ENCODE data around the gene USP47.
A peak's percentile ranks its signal among the peaks of the same experiment; 100 is the strongest.

The USP47 gene

GRCh38 chr11:11844272-11844671 lies 2.5 kb downstream of the USP47 start:
- peak in 1 of 2 experiments; percentile 26 for DNase-seq
- TF ChIP-seq POLR2A (IDR thresholded peaks at IDR 0.05; ENCODE audit: low read length), result no peak
- TF ChIP-seq GATA1 (IDR thresholded peaks at IDR 0.05; ENCODE audit: low read depth, low read length), result no peak

- DNase-seq, result peak; percentile 13 to 18
- TF ChIP-seq POLR2A (IDR thresholded peaks at IDR 0.05; ENCODE audit: low read length) (no peak), GATA1 (IDR thresholded peaks at IDR 0.05; ENCODE audit: low read depth, low read length) (no peak)
These were observed 3.3 kb downstream of the USP47 start for GRCh38 chr11:11845071-11845470.

GRCh38 chr11:11845551-11845950 lies 3.8 kb downstream of the USP47 start:
- no peak for DNase-seq
- no peak for TF ChIP-seq GATA1 (IDR thresholded peaks at IDR 0.05; ENCODE audit: low read depth, low read length)
- TF ChIP-seq POLR2A (IDR thresholded peaks at IDR 0.05; ENCODE audit: low read length), result no peak

- no peak for DNase-seq
- TF ChIP-seq GATA1 (IDR thresholded peaks at IDR 0.05; ENCODE audit: low read depth, low read length), result no peak
- TF ChIP-seq POLR2A (IDR thresholded peaks at IDR 0.05; ENCODE audit: low read length), result no peak
These were observed 5.3 kb downstream of the USP47 start for GRCh38 chr11:11847082-11847481.

DNA sequence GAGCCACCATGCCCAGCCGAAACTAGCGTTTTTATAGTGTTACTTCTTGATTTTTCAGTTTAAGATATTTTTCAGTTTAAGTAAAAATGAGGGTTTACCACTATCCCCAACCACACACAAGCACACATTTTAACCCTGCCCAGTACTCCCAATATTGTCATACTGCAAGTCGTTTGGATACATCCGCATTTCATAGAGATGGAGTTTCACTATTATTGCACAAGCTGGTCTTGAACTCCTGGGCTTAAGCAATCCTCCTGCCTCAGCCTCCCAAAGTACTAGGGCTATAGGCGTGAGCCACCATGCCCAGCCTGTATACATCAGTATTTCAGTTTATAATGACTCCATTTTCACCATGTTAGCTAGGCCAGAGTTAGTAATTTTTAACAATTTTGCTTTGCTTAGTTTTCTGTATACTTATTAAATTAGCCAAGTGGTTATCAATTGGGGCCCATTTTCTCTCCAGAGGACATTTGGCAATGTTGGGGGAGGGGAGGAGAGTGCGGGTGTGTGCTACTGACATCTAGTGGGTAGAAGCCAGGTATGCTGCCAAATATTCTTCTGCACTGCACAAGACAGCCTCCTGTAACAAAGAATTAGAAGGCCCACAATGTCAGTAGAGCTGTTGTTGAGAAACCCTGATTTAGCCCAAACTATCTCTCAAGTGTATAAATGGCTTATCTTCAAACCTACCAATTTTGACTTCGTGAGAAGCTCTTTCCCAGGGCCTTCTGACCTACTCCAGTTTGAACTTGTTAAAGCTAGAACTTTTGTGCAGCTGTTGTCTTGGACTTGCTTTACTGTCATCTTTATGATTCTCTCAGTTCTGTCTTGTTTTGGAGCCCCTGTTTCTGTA lies 7.3 kb downstream of the USP47 start:
- peak; percentile 84 to 88 for DNase-seq

DNA sequence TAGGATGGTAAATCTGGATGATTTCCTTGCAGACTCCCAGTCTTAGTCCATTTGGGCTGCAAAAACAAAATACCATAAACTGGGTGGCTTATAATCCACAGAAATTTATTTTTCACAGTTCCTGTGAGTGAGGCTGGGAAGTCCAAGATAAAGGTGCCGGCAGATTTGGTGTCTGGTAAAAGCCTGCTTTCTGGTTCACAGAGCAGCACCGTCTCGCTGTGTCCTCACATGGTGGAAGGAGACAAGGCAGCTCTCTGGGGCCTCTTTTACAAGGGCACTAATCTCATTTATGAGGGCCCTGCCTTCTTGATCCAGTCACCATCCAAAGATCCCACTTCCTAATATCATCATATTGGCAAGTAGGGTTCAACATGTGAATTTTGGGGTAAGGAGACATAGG lies 8.9 kb downstream of the USP47 start:
- no peak for TF ChIP-seq POLR2A (IDR thresholded peaks at IDR 0.05; ENCODE audit: low read length)
- TF ChIP-seq GATA1 (IDR thresholded peaks at IDR 0.05; ENCODE audit: low read depth, low read length), result no peak
- DNase-seq, result no peak

More for the DNA sequence above, 7.3 kb downstream of the USP47 start:
- no peak for TF ChIP-seq GATA1 (IDR thresholded peaks at IDR 0.05; ENCODE audit: low read depth, low read length)
- no peak for TF ChIP-seq POLR2A (IDR thresholded peaks at IDR 0.05; ENCODE audit: low read length)

- no peak for DNase-seq
- TF ChIP-seq GATA1 (IDR thresholded peaks at IDR 0.05; ENCODE audit: low read depth, low read length), result no peak
- no peak for TF ChIP-seq POLR2A (IDR thresholded peaks at IDR 0.05; ENCODE audit: low read length)
These were observed 14.9 kb downstream of the USP47 start for GRCh38 chr11:11856638-11857037.

GRCh38 chr11:11857769-11858168 lies 16.0 kb downstream of the USP47 start:
- peak; percentile 7 to 19 for DNase-seq
- TF ChIP-seq GATA1 (IDR thresholded peaks at IDR 0.05; ENCODE audit: low read depth, low read length) (no peak), POLR2A (IDR thresholded peaks at IDR 0.05; ENCODE audit: low read length) (no peak)

DNA sequence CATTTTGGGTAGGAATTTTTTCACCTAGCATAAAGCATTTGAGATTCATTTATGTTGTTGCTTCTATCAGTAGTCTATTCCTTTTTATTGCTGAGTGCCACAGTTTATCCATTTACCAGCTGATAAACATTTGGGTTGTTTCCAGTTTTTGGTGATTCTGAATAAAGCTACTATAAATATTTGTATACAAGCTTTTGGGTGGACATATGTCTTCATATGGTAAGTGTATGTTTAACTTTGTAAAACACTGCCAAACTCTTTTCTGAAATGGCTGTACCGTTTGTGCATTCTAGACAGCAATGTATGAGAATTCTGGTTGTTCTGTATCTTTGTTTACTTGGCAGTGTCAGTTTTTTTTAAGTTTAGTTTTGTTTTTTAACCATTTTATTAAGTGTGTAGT lies 16.9 kb downstream of the USP47 start:
- no peak for TF ChIP-seq GATA1 (IDR thresholded peaks at IDR 0.05; ENCODE audit: low read depth, low read length)
- TF ChIP-seq POLR2A (IDR thresholded peaks at IDR 0.05; ENCODE audit: low read length), result no peak
- DNase-seq, result no peak

GRCh38 chr11:11860103-11860979 lies 18.6 kb downstream of the USP47 start:
- peak in 1 of 2 experiments; percentile 13 for DNase-seq
- no peak for TF ChIP-seq POLR2A (IDR thresholded peaks at IDR 0.05; ENCODE audit: low read length)
- TF ChIP-seq GATA1 (IDR thresholded peaks at IDR 0.05; ENCODE audit: low read depth, low read length), result no peak

- TF ChIP-seq POLR2A (IDR thresholded peaks at IDR 0.05; ENCODE audit: low read length) (no peak), GATA1 (IDR thresholded peaks at IDR 0.05; ENCODE audit: low read depth, low read length) (no peak)
- DNase-seq, result no peak
These were observed 21.2 kb downstream of the USP47 start for GRCh38 chr11:11862999-11863398.

DNA sequence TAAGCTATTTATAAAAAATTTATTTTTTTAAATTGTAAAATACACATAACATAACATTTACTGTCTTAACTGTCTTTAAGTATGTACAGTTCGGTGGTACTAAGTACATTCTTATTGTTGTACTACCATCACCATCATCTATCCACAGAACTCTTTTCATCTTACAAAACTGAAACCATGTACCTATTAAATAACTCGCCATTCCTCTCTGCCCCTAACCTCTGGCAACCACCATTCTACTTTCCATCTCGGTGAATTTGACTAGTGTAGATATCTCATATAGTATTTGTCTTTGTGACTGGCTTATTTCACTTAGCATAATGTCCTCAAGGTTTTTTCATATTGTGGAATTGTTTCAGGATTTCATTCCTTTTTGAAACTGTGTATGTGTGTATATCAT lies 22.6 kb downstream of the USP47 start:
- DNase-seq, result no peak
- no peak for TF ChIP-seq GATA1 (IDR thresholded peaks at IDR 0.05; ENCODE audit: low read depth, low read length)
- TF ChIP-seq POLR2A (IDR thresholded peaks at IDR 0.05; ENCODE audit: low read length), result no peak

GRCh38 chr11:11864803-11865202 lies 23.0 kb downstream of the USP47 start:
- DNase-seq, result no peak
- TF ChIP-seq GATA1 (IDR thresholded peaks at IDR 0.05; ENCODE audit: low read depth, low read length) (no peak), POLR2A (IDR thresholded peaks at IDR 0.05; ENCODE audit: low read length) (no peak)

DNA sequence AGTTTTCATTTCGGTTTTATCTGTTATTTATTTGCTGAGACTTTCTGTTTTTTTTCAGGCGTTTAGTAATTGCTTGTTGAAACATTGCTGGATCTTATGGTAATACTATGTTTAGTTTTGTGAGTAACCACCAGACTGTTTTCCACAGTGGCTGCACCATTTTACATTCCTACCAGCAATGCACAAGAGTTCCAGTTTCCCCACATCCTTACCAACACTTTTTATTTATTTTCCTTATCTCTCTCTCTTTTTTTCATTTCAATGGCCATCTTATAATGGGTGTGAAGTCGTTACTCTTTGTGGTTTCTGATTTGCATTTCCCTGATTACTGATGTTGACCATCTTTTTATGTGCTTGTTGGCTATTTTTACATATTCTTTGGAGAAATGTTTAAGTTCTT lies 23.7 kb downstream of the USP47 start:
- DNase-seq, result no peak
- TF ChIP-seq GATA1 (IDR thresholded peaks at IDR 0.05; ENCODE audit: low read depth, low read length), result no peak
- no peak for TF ChIP-seq POLR2A (IDR thresholded peaks at IDR 0.05; ENCODE audit: low read length)
